Measurements from ENCODE around the gene ENAH.

GRCh38 chr1:225548140-225548857 is 104.6 kb downstream of the ENAH start:
- TF ChIP-seq, protein P1, sequence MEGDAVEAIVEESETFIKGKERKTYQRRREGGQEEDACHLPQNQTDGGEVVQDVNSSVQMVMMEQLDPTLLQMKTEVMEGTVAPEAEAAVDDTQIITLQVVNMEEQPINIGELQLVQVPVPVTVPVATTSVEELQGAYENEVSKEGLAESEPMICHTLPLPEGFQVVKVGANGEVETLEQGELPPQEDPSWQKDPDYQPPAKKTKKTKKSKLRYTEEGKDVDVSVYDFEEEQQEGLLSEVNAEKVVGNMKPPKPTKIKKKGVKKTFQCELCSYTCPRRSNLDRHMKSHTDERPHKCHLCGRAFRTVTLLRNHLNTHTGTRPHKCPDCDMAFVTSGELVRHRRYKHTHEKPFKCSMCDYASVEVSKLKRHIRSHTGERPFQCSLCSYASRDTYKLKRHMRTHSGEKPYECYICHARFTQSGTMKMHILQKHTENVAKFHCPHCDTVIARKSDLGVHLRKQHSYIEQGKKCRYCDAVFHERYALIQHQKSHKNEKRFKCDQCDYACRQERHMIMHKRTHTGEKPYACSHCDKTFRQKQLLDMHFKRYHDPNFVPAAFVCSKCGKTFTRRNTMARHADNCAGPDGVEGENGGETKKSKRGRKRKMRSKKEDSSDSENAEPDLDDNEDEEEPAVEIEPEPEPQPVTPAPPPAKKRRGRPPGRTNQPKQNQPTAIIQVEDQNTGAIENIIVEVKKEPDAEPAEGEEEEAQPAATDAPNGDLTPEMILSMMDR (IDR thresholded peaks at IDR 0.05; ENCODE audit: low read depth, low read length), result no peak
- no peak for TF ChIP-seq EZH2phosphoT487 (IDR thresholded peaks at IDR 0.05; ENCODE audit: low read depth)
